Pulmonary artery endothelial cell (primary cell): ENCODE measurements around the gene ARMC2. TPM values are rescaled to one million over a fixed set of nuclear protein-coding genes. Genes with fewer than 3 reads are reported as not detected.

ENCODE experiments used
- DNase-seq: peaks from one replicate; pipeline ENCODE4 v3.0.0-alpha.2; 2011; ENCODE audit warnings: low read depth, low spot score
- total RNA-seq: library from RNA; depleted of rRNA; stranded (reverse); fragments of >200 nt; gene quantifications from 2 replicates; pipeline ENCODE4 v1.2.3, GENCODE V29; 2014

The ARMC2 gene
- total RNA-seq, 1 donor from 2014 or later: 1.1 TPM

GRCh38 chr6:109014606-109015005, 166.4 kb downstream of the ARMC2 start:
- DNase-seq: no peak

GRCh38 chr6:109015176-109015575, 167.0 kb downstream of the ARMC2 start:
- DNase-seq: no peak

DNA sequence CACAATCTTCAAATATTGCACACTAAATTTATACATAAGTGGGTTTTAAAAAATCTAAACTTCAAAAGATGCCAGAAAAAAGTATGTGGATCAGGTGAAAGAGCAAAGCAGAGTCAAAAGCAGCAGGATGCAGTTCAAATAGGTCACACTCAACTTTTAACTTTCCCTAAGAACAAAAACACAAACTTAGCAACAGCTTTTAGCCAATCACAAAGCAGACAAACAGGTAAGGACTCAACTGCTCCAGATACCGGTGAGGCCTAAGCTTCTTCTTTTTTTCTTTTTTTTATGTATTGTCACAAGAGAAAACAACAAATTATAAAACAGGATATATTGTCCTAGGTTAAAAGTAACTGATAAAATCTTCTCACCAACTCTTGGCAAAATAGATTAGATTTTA, 171.7 kb downstream of the ARMC2 start:
- DNase-seq: no peak

DNA sequence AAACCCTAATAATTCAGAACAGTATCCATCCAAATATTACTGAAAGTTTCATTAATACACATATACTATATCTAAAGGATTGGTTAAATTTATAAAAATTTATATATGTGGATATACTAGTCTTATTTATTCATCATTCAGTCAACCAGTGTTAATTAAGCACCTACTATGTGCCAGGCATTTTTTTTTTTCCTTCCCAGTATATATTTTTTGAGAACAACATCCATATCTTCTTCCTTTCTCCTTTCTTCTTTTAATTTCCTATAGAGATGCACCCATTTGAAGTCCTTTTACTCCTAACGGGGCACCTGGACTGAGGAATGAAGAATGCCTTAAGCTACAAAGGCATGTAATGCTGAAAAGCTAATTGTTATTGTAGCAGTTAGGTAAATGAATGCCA, 173.6 kb downstream of the ARMC2 start:
- DNase-seq: no peak

- no peak for DNase-seq
Observed at GRCh38 chr6:109023356-109023925, 175.2 kb downstream of the ARMC2 start.

Other genes with a start within 250 kb of the ARMC2 start
- gene SESN1, start 246.4 kb downstream of the ARMC2 start, total RNA-seq: 31.0 and 32.3 TPM in 2 replicates
- 22.0 and 30.3 TPM in 2 replicates for gene CEP57L1, start 247.1 kb downstream of the ARMC2 start, total RNA-seq